HG02884 (cell line): ENCODE data around the gene SBF1.

Experiments used
- ATAC-seq: cut with Tn5 transposase; IDR thresholded peaks from one replicate; pipeline ENCODE4 v1.9.1; 2021; ENCODE audit warnings: mild to moderate bottlenecking, moderate library complexity; ENCODE audit not compliant: unreplicated experiment

SBF1 gene

GRCh38 chr22:50506611-50507420 is 32.0 kb upstream of the SBF1 start:
- no peak for ATAC-seq

- no peak for ATAC-seq
Observed at GRCh38 chr22:50505776-50506610, 31.2 kb upstream of the SBF1 start.

- no peak for ATAC-seq
Observed at GRCh38 chr22:50505276-50505775, 30.5 kb upstream of the SBF1 start.

GRCh38 chr22:50504369-50505211 is 29.8 kb upstream of the SBF1 start:
- ATAC-seq, result no peak

GRCh38 chr22:50503475-50504145 is 28.8 kb upstream of the SBF1 start:
- no peak for ATAC-seq

- no peak for ATAC-seq
Observed at GRCh38 chr22:50502628-50503474, 28.0 kb upstream of the SBF1 start.

- no peak for ATAC-seq
Observed at GRCh38 chr22:50502096-50502495, 27.3 kb upstream of the SBF1 start.

- ATAC-seq, result no peak
Observed at GRCh38 chr22:50500452-50500851, 25.6 kb upstream of the SBF1 start.

GRCh38 chr22:50498322-50498890 is 23.6 kb upstream of the SBF1 start:
- ATAC-seq, result no peak

GRCh38 chr22:50497093-50497492 is 22.3 kb upstream of the SBF1 start:
- no peak for ATAC-seq

- ATAC-seq, result no peak
Observed at GRCh38 chr22:50490531-50491308, 15.9 kb upstream of the SBF1 start.

- no peak for ATAC-seq
Observed at GRCh38 chr22:50489363-50490243, 14.8 kb upstream of the SBF1 start.

GRCh38 chr22:50488886-50489285 is 14.1 kb upstream of the SBF1 start:
- no peak for ATAC-seq

- ATAC-seq, result no peak
Observed at GRCh38 chr22:50488006-50488677, 13.3 kb upstream of the SBF1 start.

GRCh38 chr22:50487290-50488005 is 12.6 kb upstream of the SBF1 start:
- no peak for ATAC-seq

GRCh38 chr22:50486561-50487289 is 11.9 kb upstream of the SBF1 start, which contains the start of gene MIOX:
Gene MIOX (plus strand): TSS chr22:50486859. CDS start chr22:50486898, 39 bp downstream.
- no peak for ATAC-seq
